HepG2 (cell line): ENCODE measurements around the gene PCDHGB1. TPM values are rescaled to one million over a fixed set of nuclear protein-coding genes. Genes with fewer than 3 reads are reported as not detected.

ENCODE experiments used
- ATAC-seq: fragments of 200-7000 bp; cut with Tn5 transposase; 3 replicates; pipeline ENCODE4 v1.9.1; 2020; ENCODE audit warnings: mild to moderate bottlenecking, moderate library complexity
- BruUV-seq: library from RNA; stranded (reverse); fragments of 400-500 nt; replicated peaks from 2 replicates; lab custom pipeline; 2021; lab: Mats Ljungman, UMichigan
- CTCF ChIA-PET: fragments of 300-600 bp; formaldehyde crosslinking; extraction: SDS; loops from one replicate; lab custom pipeline; 2021; ENCODE audit warnings: low total read pairs, inconsistent platforms, low intra/inter-chr PET ratio; lab: Yijun Ruan, JAX
- POLR2A ChIA-PET: fragments of 350-600 bp; sonication (Branson Sonifier 250); formaldehyde crosslinking; loops from one replicate; lab custom pipeline; 2020; ENCODE audit warnings: antibody characterized with exemption, inconsistent platforms; lab: Yijun Ruan, JAX
- DNase-seq: peaks from one replicate; pipeline ENCODE4 v3.0.0-alpha.2; 2015; ENCODE audit warnings: low spot score
- FAIRE-seq: peaks from 3 replicates; lab custom pipeline; 2011; peaks lifted over from hg19 to GRCh38; lab: Jason Lieb, UNC
- H2AFZ ChIP-seq: one replicate; pipeline ENCODE4 v1.6.1; 2011; ENCODE audit warnings: low read length, inconsistent platforms
- H3K27ac ChIP-seq: fragments of 300-600 bp; 3 replicates; pipeline ENCODE4 v1.8.0; 2011; ENCODE audit warnings: mixed run types, mild to moderate bottlenecking, mixed read lengths, low read length, inconsistent platforms; ENCODE audit not compliant: insufficient read depth; ENCODE audit errors: extremely low read length
- H3K27me3 ChIP-seq, 2 experiments: fragments of 200-600 bp in 1 of 2; 2 replicates in 1 of 2; 3 replicates in 1 of 2; pipeline versions ENCODE4 v1.6.0 to v1.8.0; 2011; ENCODE audit warnings: low read length in 2 of 2, mild to moderate bottlenecking in 2 of 2, moderate library complexity in 2 of 2, inconsistent platforms in 1 of 2; ENCODE audit not compliant: insufficient read depth in 2 of 2, control insufficient read depth in 1 of 2
- H3K36me3 ChIP-seq, 2 experiments: fragments of 200-600 bp in 1 of 2; replicated peaks in 1 of 2; 2 replicates in 1 of 2; 3 replicates in 1 of 2; pipeline versions ENCODE4 v1.5.1 to v1.8.0; 2011; ENCODE audit warnings: low read length in 2 of 2, inconsistent platforms in 1 of 2; ENCODE audit not compliant: insufficient read depth in 2 of 2, control insufficient read depth in 1 of 2
- H3K4me1 ChIP-seq: 2 replicates; pipeline ENCODE4 v1.5.1; 2012; ENCODE audit warnings: low read length, inconsistent platforms; ENCODE audit not compliant: insufficient read depth
- H3K4me2 ChIP-seq: 2 replicates; pipeline ENCODE4 v1.6.0; 2011; ENCODE audit warnings: low read depth, low read length, inconsistent platforms
- H3K4me3 ChIP-seq, 3 experiments: fragments of 200-600 bp in 1 of 3; sonication (generic), shearing (Covaris generic) in 1 of 3; replicated peaks in 1 of 3; 2 replicates each; pipeline ENCODE4 v1.5.1; 2011 to 2016; ENCODE audit warnings: low read length in 3 of 3, inconsistent platforms in 2 of 3, low read depth in 2 of 3, mild to moderate bottlenecking in 2 of 3, control low read depth in 1 of 3, mixed read lengths in 1 of 3; ENCODE audit not compliant: insufficient read depth in 1 of 3
- H3K79me2 ChIP-seq: one replicate; pipeline ENCODE4 v1.6.1; 2011; ENCODE audit warnings: low read length, inconsistent platforms; ENCODE audit not compliant: insufficient read depth
- H3K9ac ChIP-seq: 2 replicates; pipeline ENCODE4 v1.6.0; 2011; ENCODE audit warnings: mild to moderate bottlenecking, low read depth, low read length, inconsistent platforms; ENCODE audit not compliant: insufficient read depth
- H3K9me3 ChIP-seq: 2 replicates; pipeline ENCODE4 v1.5.1; 2012; ENCODE audit warnings: mild to moderate bottlenecking, low read length
- H4K20me1 ChIP-seq: 2 replicates; pipeline ENCODE4 v1.6.0; 2011; ENCODE audit warnings: inconsistent platforms, mild to moderate bottlenecking, low read length, moderate library complexity; ENCODE audit not compliant: insufficient read depth
- HNF1A ChIP-seq, 2 experiments: sonication (generic) in 1 of 2; formaldehyde crosslinking in 1 of 2; IDR thresholded peaks; 2 replicates each; pipeline versions ENCODE4 v1.4.0 to v1.6.1; 2016 to 2020; ENCODE audit warnings: borderline replicate concordance in 1 of 2, low read depth in 1 of 2, mild to moderate bottlenecking in 1 of 2, missing genetic modification reagents in 1 of 2
- KDM3A ChIP-seq: IDR thresholded peaks from 2 replicates; pipeline ENCODE4 v1.6.1; 2018; ENCODE audit warnings: low read depth, missing compliant biosample characterization
- MTF2 ChIP-seq: sonication (generic); formaldehyde crosslinking; IDR thresholded peaks from 2 replicates; pipeline ENCODE4 v1.5.0; 2020; ENCODE audit warnings: missing genetic modification reagents, borderline replicate concordance
- NR3C1 ChIP-seq: sonication (generic); formaldehyde crosslinking; IDR thresholded peaks from 2 replicates; pipeline ENCODE4 v1.4.0; 2020; ENCODE audit warnings: missing genetic modification reagents
- REPIN1 ChIP-seq: sonication (generic); formaldehyde crosslinking; IDR thresholded peaks from 2 replicates; pipeline ENCODE4 v1.8.0; 2022; ENCODE audit warnings: missing genetic modification reagents, low read depth, mild to moderate bottlenecking, borderline replicate concordance
- U2AF1 ChIP-seq: fragments of 200-400 bp; formaldehyde crosslinking; optimal IDR thresholded peaks from 2 replicates; pipeline ENCODE3; 2017; ENCODE audit warnings: mild to moderate bottlenecking, low read depth, low read length
- XRCC5 ChIP-seq: fragments of 200-400 bp; formaldehyde crosslinking; optimal IDR thresholded peaks from 2 replicates; pipeline ENCODE3; 2017; ENCODE audit warnings: mild to moderate bottlenecking, low read length
- ZBTB37 ChIP-seq: sonication (generic); formaldehyde crosslinking; IDR thresholded peaks from 2 replicates; pipeline ENCODE4 v1.4.0; 2020; ENCODE audit warnings: mild to moderate bottlenecking, missing genetic modification reagents
- ZNF451 ChIP-seq: sonication (generic); formaldehyde crosslinking; IDR thresholded peaks from 2 replicates; pipeline ENCODE4 v1.5.0; 2020; ENCODE audit warnings: mild to moderate bottlenecking, missing genetic modification reagents
- ZNF572 ChIP-seq: sonication (generic); formaldehyde crosslinking; IDR thresholded peaks from 2 replicates; pipeline ENCODE4 v1.5.1; 2020; ENCODE audit warnings: mild to moderate bottlenecking, missing genetic modification reagents
- ZNF609 ChIP-seq: sonication (generic); formaldehyde crosslinking; IDR thresholded peaks from 2 replicates; pipeline ENCODE4 v1.4.0; 2020; ENCODE audit warnings: mild to moderate bottlenecking, missing genetic modification reagents, borderline replicate concordance
- ZNF747 ChIP-seq: sonication (generic); formaldehyde crosslinking; IDR thresholded peaks from 2 replicates; pipeline ENCODE4 v1.8.1; 2023; ENCODE audit warnings: missing genetic modification reagents, mild to moderate bottlenecking, borderline replicate concordance
- ZNF879 ChIP-seq: sonication (generic); formaldehyde crosslinking; IDR thresholded peaks from 2 replicates; pipeline ENCODE4 v1.8.1; 2023; ENCODE audit warnings: missing genetic modification reagents
- WGBS: methylation state at CpG from one replicate; pipeline ENCODE4 v1.1.6; 2017; ENCODE audit warnings: low lambda C conversion rate; 5-methylcytosine and 5-hydroxymethylcytosine counted together
- in situ Hi-C: cut with HindIII; loops from 2 replicates; pipeline ENCODE4 v1.10.0; 2017; ENCODE audit warnings: low pct_unique_long_range_greater_than_20kb; ENCODE audit not compliant: extremely low pct_ligation_motif_present
- intact Hi-C: fragments of 100-400 bp; cut with micrococcal nuclease; formaldehyde crosslinking; loops from one replicate; pipeline ENCODE4 v1.10.0; 2022; ENCODE audit not compliant: unreplicated experiment
- polyA plus RNA-seq, 8 experiments: library from polyadenylated mRNA; depleted of rRNA in 3 of 8; stranded (reverse) in 7 of 8; unstranded in 1 of 8; fragments of >200 nt; fragmentation: Illumina TruSeq in 4 of 8; extraction: Trizol in 4 of 8; gene quantifications; 2 replicates each; pipeline versions ENCODE4 v1.2.1 to v1.2.3, GENCODE V29; 2011 to 2016; ENCODE audit warnings: low read depth in 4 of 8, missing spikeins in 1 of 8, mixed read lengths in 1 of 8; ENCODE audit not compliant: insufficient read depth in 1 of 8
- total RNA-seq, 5 experiments: library from RNA; depleted of rRNA; stranded (reverse); fragments of >200 nt; fragmentation: Illumina TruSeq; extraction: Trizol; gene quantifications; 2 replicates each; pipeline ENCODE4 v1.2.3, GENCODE V29; 2016; ENCODE audit warnings: low read depth in 1 of 5

Gene PCDHGB1
- total and polyA plus RNA-seq, 2 of the 13 experiments (the other 11 are each of a cell fraction or from before 2014, with no cell fraction given): 1.0 to 2.6 TPM

GRCh38 chr5:141384471-141385267 lies 34.8 kb downstream of the PCDHGB1 start:
- no peaks in the 10 kb centered on the region for H3K27me3 ChIP-seq
- 56% methylated on average over 7 of the region's 43 CpGs for WGBS
- in situ Hi-C loops: no loop called here

More at GRCh38 chr5:141384471-141385267, 34.8 kb downstream of the PCDHGB1 start:
- TF ChIP-seq XRCC5 (no peak), ZNF609 (no peak), REPIN1 (CRISPR knock-in tag) (no peak), ZNF747 (CRISPR knock-in tag) (no peak), HNF1A (IDR thresholded peaks at IDR 0.05; ENCODE audit: low read depth) (no peak), HNF1A (CRISPR knock-in tag; IDR thresholded peaks at IDR 0.05; ENCODE audit: borderline replicate concordance) (no peak), MTF2 (CRISPR knock-in tag) (no peak), ZNF572 (CRISPR knock-in tag) (no peak), ZNF879 (CRISPR knock-in tag) (no peak), NR3C1 (CRISPR knock-in tag) (no peak), KDM3A (CRISPR knock-in tag) (no peak), ZBTB37 (CRISPR knock-in tag) (no peak), ZNF451 (CRISPR knock-in tag) (no peak), U2AF1 (no peak)
- TF ChIP-seq, all 625 proteins: peak for 0
- H3K4me1 ChIP-seq: peaks cover 5% of the 10 kb centered on the region; the same call in 1 of the 2 replicates
- intact Hi-C loops: no loop called here
- ATAC-seq: no peak
- BruUV-seq: no TSS peak
- no peak overlapping the region for H3K27ac ChIP-seq
- CTCF ChIA-PET: no interaction called here
- no peak for FAIRE-seq
- no peak overlapping the region for H3K4me3 ChIP-seq
- no peaks in the 10 kb centered on the region for H3K79me2 ChIP-seq
- POLR2A ChIA-PET: no interaction called here
- no peak overlapping the region for H2AFZ ChIP-seq
- no peak overlapping the region for H3K4me2 ChIP-seq
- H3K9ac ChIP-seq: no peak overlapping the region
- no peak for DNase-seq
- no peaks in the 10 kb centered on the region for H3K36me3 ChIP-seq
- peaks cover 10% of the 10 kb centered on the region; the same call in 1 of the 2 replicates for H3K9me3 ChIP-seq
- no peaks in the 10 kb centered on the region for H4K20me1 ChIP-seq
